Lower lobe of right lung (tissue), 2 donors: ENCODE measurements around the gene USP54. TPM values are rescaled to one million over a fixed set of nuclear protein-coding genes. Genes with fewer than 3 reads are reported as not detected.
"Not testable (repeated sequence)": the region's sequence is repeated elsewhere in the genome, so short reads cannot be mapped to it uniquely, and the experiment has no call there.

ENCODE experiments used
- ATAC-seq, 2 donors: fragments of 200-7000 bp; cut with Tn5 transposase; one replicate each; pipeline ENCODE4 v1.9.1; 2020 to 2022; ENCODE audit warnings: mild to moderate bottlenecking in 2 of 2, moderate library complexity in 2 of 2
- DNase-seq: peaks from one replicate; pipeline ENCODE4 v3.0.0-alpha.2; 2020
- H3K27ac ChIP-seq: fragments of 200-600 bp; one replicate; pipeline ENCODE4 v1.8.0; 2022
- H3K27me3 ChIP-seq: fragments of 200-600 bp; one replicate; pipeline ENCODE4 v1.8.0; 2022; ENCODE audit warnings: low read depth
- H3K36me3 ChIP-seq: fragments of 200-600 bp; one replicate; pipeline ENCODE4 v1.8.0; 2022; ENCODE audit warnings: mild to moderate bottlenecking
- H3K4me1 ChIP-seq: fragments of 200-600 bp; one replicate; pipeline ENCODE4 v1.8.0; 2022
- H3K4me3 ChIP-seq: fragments of 200-600 bp; one replicate; pipeline ENCODE4 v1.8.0; 2022; ENCODE audit warnings: mild to moderate bottlenecking
- H3K9me3 ChIP-seq: fragments of 200-600 bp; one replicate; pipeline ENCODE4 v1.8.0; 2022
- CTCF ChIP-seq: fragments of 200-600 bp; IDR thresholded peaks from one replicate; pipeline ENCODE4 v1.8.0; 2022; ENCODE audit warnings: antibody characterized with exemption, mild to moderate bottlenecking
- intact Hi-C: fragments of 100-400 bp; cut with DNase I; formaldehyde crosslinking; loops from one replicate; pipeline ENCODE4 v1.11.0; 2022
- total RNA-seq: library from RNA; stranded (reverse); fragmentation: NEBNext Ultra II Directional; extraction: Animal tissue kit (Norgen Biotek cat#: 25700); gene quantifications from one replicate; pipeline ENCODE4 v1.2.1, GENCODE V29; 2021
- donor health status: DM: no; HTN: yes; CAD: no; lungs with severe emphysema.

The USP54 gene
- total RNA-seq, 1 donor from 2014 or later, result 97.4 TPM

GRCh38 chr10:73586583-73586984 is 4.6 kb downstream of the USP54 start:
- ATAC-seq (peak; percentile 77 to 85), DNase-seq (no peak)
- no peak for TF ChIP-seq CTCF
- Histone ChIP-seq H3K4me3 (no peak overlapping the region), H3K27me3 (no peaks in the 10 kb centered on the region), H3K9me3 (no peaks in the 10 kb centered on the region), H3K27ac (peak overlapping the region; percentile 71), H3K36me3 (no peaks in the 10 kb centered on the region), H3K4me1 (peaks cover 47% of the 10 kb centered on the region)
- intact Hi-C loops, result no loop called here

GRCh38 chr10:73585327-73585726 is 5.8 kb downstream of the USP54 start:
- Histone ChIP-seq H3K27ac (peak overlapping the region; percentile 71), H3K36me3 (no peaks in the 10 kb centered on the region), H3K27me3 (no peaks in the 10 kb centered on the region), H3K4me3 (no peak overlapping the region), H3K4me1 (peaks cover 35% of the 10 kb centered on the region), H3K9me3 (no peaks in the 10 kb centered on the region)
- ATAC-seq (no peak), DNase-seq (no peak)
- no peak for TF ChIP-seq CTCF
- intact Hi-C loops, result no loop called here

- no peak for DNase-seq
- TF ChIP-seq CTCF, result no peak
- intact Hi-C loops, result no loop called here
- no peak for ATAC-seq
- no peaks in the 10 kb centered on the region for H3K27me3 ChIP-seq
- H3K27ac ChIP-seq, result peak overlapping the region; percentile 71
- H3K36me3 ChIP-seq, result no peaks in the 10 kb centered on the region
- peaks cover 29% of the 10 kb centered on the region for H3K4me1 ChIP-seq
- no peaks in the 10 kb centered on the region for H3K9me3 ChIP-seq
- H3K4me3 ChIP-seq, result no peak overlapping the region
These were observed 6.4 kb downstream of the USP54 start for GRCh38 chr10:73584737-73585136.

GRCh38 chr10:73581918-73582317 is 9.2 kb downstream of the USP54 start:
- H3K27me3 ChIP-seq, result no peaks in the 10 kb centered on the region
- ATAC-seq, result no peak
- no peak for TF ChIP-seq CTCF
- H3K27ac ChIP-seq, result no peak overlapping the region
- H3K4me1 ChIP-seq, result peaks cover 17% of the 10 kb centered on the region
- intact Hi-C loops, result no loop called here
- H3K9me3 ChIP-seq, result no peaks in the 10 kb centered on the region
- DNase-seq, result no peak
- H3K36me3 ChIP-seq, result no peaks in the 10 kb centered on the region
- no peak overlapping the region for H3K4me3 ChIP-seq

DNA sequence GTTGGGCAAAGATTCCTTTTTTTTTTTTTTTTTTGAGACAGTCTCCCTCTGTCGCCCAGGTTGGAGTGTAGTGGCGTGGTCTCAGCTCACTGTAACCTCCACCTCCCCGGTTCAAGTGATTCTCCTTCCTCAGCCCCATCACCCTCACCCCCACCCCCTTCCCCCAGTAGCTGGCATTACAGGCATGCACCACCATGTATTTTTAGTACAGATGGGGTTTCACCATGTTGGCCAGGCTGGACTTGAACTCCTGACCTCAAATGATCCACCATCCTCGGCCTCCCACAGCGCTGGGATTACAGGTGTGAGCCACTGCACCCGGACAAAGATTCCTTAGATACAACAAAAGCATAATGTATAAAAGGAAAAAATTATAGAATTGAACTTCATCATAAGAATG is 12.2 kb downstream of the USP54 start:
- H3K4me3 ChIP-seq, intact Hi-C loops, ATAC-seq, DNase-seq, H3K36me3 ChIP-seq, H3K9me3 ChIP-seq, H3K27me3 ChIP-seq: not testable (repeated sequence)
- peaks cover 20% of the 10 kb centered on the region for H3K4me1 ChIP-seq
- peak overlapping the region; percentile 78 for H3K27ac ChIP-seq

- H3K27me3 ChIP-seq, result no peaks in the 10 kb centered on the region
These were observed 13.4 kb downstream of the USP54 start for GRCh38 chr10:73577788-73578187.

More at GRCh38 chr10:73577788-73578187, 13.4 kb downstream of the USP54 start:
- no peaks in the 10 kb centered on the region for H3K36me3 ChIP-seq
- H3K4me1 ChIP-seq, result peaks cover 20% of the 10 kb centered on the region
- TF ChIP-seq CTCF, result no peak
- ATAC-seq (peak; percentile 88 to 94), DNase-seq (peak; percentile 69)
- H3K9me3 ChIP-seq, result no peaks in the 10 kb centered on the region
- intact Hi-C loops, result no loop called here
- H3K4me3 ChIP-seq, result no peak overlapping the region
- peak overlapping the region; percentile 78 for H3K27ac ChIP-seq
